K562 (cell line): ENCODE measurements around the gene RETREG2. TPM values are rescaled to one million over a fixed set of nuclear protein-coding genes. Genes with fewer than 3 reads are reported as not detected.

Experiments used
- ATAC-seq: fragments of 200-7000 bp; cut with Tn5 transposase; 3 replicates; pipeline ENCODE4 v1.9.1; 2020; ENCODE audit warnings: moderate library complexity
- BruUV-seq: library from RNA; stranded (reverse); fragments of 400-500 nt; replicated peaks from 2 replicates; lab custom pipeline; 2021; lab: Mats Ljungman, UMichigan
- CTCF ChIA-PET: fragments of 300-600 bp; formaldehyde crosslinking; extraction: SDS; loops from one replicate; lab custom pipeline; 2021; ENCODE audit warnings: low intra/inter-chr PET ratio; lab: Yijun Ruan, JAX
- POLR2A ChIA-PET: fragments of 300-600, 350-650 bp; sonication (Branson Sonifier 250); formaldehyde crosslinking; extraction: SDS; loops from one replicate; lab custom pipeline; 2021; ENCODE audit warnings: antibody characterized with exemption, inconsistent platforms; lab: Yijun Ruan, JAX
- DNase-seq, 4 experiments: peaks; one replicate each; pipeline versions ENCODE4 v3.0.0 to v3.0.0-alpha.2; 2011 to 2018; ENCODE audit warnings: low spot score in 3 of 4, mixed read lengths in 3 of 4; ENCODE audit errors: extremely low read depth in 1 of 4
- FAIRE-seq: peaks from 2 replicates; lab custom pipeline; 2011; peaks lifted over from hg19 to GRCh38; lab: Jason Lieb, UNC
- H2AFZ ChIP-seq: 2 replicates; pipeline ENCODE4 v1.6.0; 2011; ENCODE audit warnings: low read depth, low read length, control low read depth, inconsistent platforms
- H3K27ac ChIP-seq: fragments of 200-600 bp; 3 replicates; pipeline ENCODE4 v1.8.0; 2011; ENCODE audit warnings: low read depth, mild to moderate bottlenecking, control low read depth, inconsistent platforms, low read length, moderate library complexity, mixed read lengths; ENCODE audit errors: extremely low read depth
- H3K27me3 ChIP-seq, 2 experiments: fragments of 300-600 bp in 1 of 2; 2 replicates in 1 of 2; 3 replicates in 1 of 2; pipeline versions ENCODE4 v1.6.0 to v1.8.0; 2011; ENCODE audit warnings: inconsistent platforms in 2 of 2, low read length in 2 of 2, mild to moderate bottlenecking in 1 of 2, mixed read lengths in 1 of 2, moderate library complexity in 1 of 2; ENCODE audit not compliant: control insufficient read depth in 2 of 2, insufficient read depth in 2 of 2
- H3K36me3 ChIP-seq: fragments of 300-600 bp; 3 replicates; pipeline ENCODE4 v1.8.0; 2011; ENCODE audit warnings: mild to moderate bottlenecking, low read length, inconsistent platforms; ENCODE audit not compliant: control insufficient read depth, insufficient read depth
- H3K4me1 ChIP-seq, 2 experiments: fragments of 200-600 bp in 1 of 2; replicated peaks in 1 of 2; 2 replicates in 1 of 2; 3 replicates in 1 of 2; pipeline versions ENCODE4 v1.5.1 to v1.8.0; 2011; ENCODE audit warnings: inconsistent platforms in 2 of 2, low read length in 2 of 2, mild to moderate bottlenecking in 1 of 2, mixed read lengths in 1 of 2, moderate library complexity in 1 of 2; ENCODE audit not compliant: control insufficient read depth in 2 of 2, insufficient read depth in 2 of 2
- H3K4me2 ChIP-seq: 2 replicates; pipeline ENCODE4 v1.6.1; 2011; ENCODE audit warnings: low read length, control low read depth, inconsistent platforms, mixed read lengths; ENCODE audit not compliant: insufficient read depth
- H3K4me3 ChIP-seq: fragments of 200-600 bp; sonication (generic), shearing (Covaris generic); 2 replicates; pipeline ENCODE4 v1.5.1; 2016; ENCODE audit warnings: control low read depth, inconsistent platforms
- H3K79me2 ChIP-seq: fragments of 200-600 bp; 3 replicates; pipeline ENCODE4 v1.8.0; 2011; ENCODE audit warnings: low read length, inconsistent platforms; ENCODE audit not compliant: control insufficient read depth, insufficient read depth
- H3K9ac ChIP-seq, 2 experiments: 2 replicates each; pipeline versions ENCODE4 v1.6.0 to v1.6.1; 2011; ENCODE audit warnings: low read depth in 2 of 2, low read length in 2 of 2, control low read depth in 1 of 2, inconsistent platforms in 1 of 2, mild to moderate bottlenecking in 1 of 2, mixed read lengths in 1 of 2; ENCODE audit not compliant: insufficient read depth in 1 of 2
- H3K9me1 ChIP-seq: one replicate; pipeline ENCODE4 v1.6.0; 2011; ENCODE audit warnings: inconsistent platforms, mild to moderate bottlenecking, low read length, moderate library complexity; ENCODE audit not compliant: control insufficient read depth, insufficient read depth
- H3K9me3 ChIP-seq: replicated peaks from 2 replicates; pipeline ENCODE4 v1.5.1; 2011; ENCODE audit warnings: low read depth, low read length, inconsistent platforms; ENCODE audit not compliant: control insufficient read depth, insufficient read depth
- H4K20me1 ChIP-seq: replicated peaks from 2 replicates; pipeline ENCODE4 v1.6.1; 2011; ENCODE audit warnings: low read length, inconsistent platforms, mixed read lengths; ENCODE audit not compliant: control insufficient read depth, insufficient read depth
- HDAC3 ChIP-seq: fragments of 450-650 bp; IDR thresholded peaks from 2 replicates; pipeline ENCODE4 v1.6.1; 2018; ENCODE audit warnings: borderline replicate concordance, mild to moderate bottlenecking, moderate library complexity; ENCODE audit not compliant: partially characterized antibody
- PKNOX1 ChIP-seq: fragments of 450-650 bp; IDR thresholded peaks from 2 replicates; pipeline ENCODE4 v1.6.1; 2016
- SMAD4 ChIP-seq: fragments of 250-450 bp; sonication (Bioruptor Pico); conservative IDR thresholded peaks from 2 replicates; pipeline ENCODE4 v1.8.0; 2021; ENCODE audit warnings: inconsistent platforms, mild to moderate bottlenecking, moderate library complexity
- TAL1 ChIP-seq: fragments of 450-650 bp; IDR thresholded peaks from 2 replicates; pipeline ENCODE4 v1.6.1; 2016; ENCODE audit warnings: mild to moderate bottlenecking
- ZNF668 ChIP-seq: fragments of 250-450 bp; sonication (Bioruptor Pico); IDR thresholded peaks from 2 replicates; pipeline ENCODE4 v1.8.0; 2022; ENCODE audit warnings: mild to moderate bottlenecking, inconsistent platforms
- WGBS: fragments of 100-300 bp; shearing (Covaris generic); methylation state at CpG from one replicate; pipeline ENCODE4 v1.1.6; 2016; ENCODE audit warnings: low coverage, mixed read lengths; ENCODE audit not compliant: insufficient coverage; ENCODE audit errors: missing lambda C conversion rate; 5-methylcytosine and 5-hydroxymethylcytosine counted together
- in situ Hi-C: fragments of 300-500 bp; cut with MboI; formaldehyde crosslinking; loops from 4 replicates; pipeline ENCODE4 v1.15.0; 2018; ENCODE audit warnings: inconsistent platforms, mixed read lengths
- intact Hi-C: fragments of 100-400 bp; cut with micrococcal nuclease; formaldehyde crosslinking; loops from 2 replicates; pipeline ENCODE4 v1.14.2; 2022
- polyA plus RNA-seq, 8 experiments: library from polyadenylated mRNA; depleted of rRNA in 4 of 8; stranded (reverse) in 5 of 8; unstranded in 3 of 8; fragments of >200 nt; fragmentation: Nextera tagmentation in 2 of 8; fragmentation: Illumina TruSeq in 1 of 8; extraction: Ambion mirVana in 2 of 8; extraction: Trizol in 1 of 8; gene quantifications; 2 replicates each; pipeline versions ENCODE4 v1.2.1 to v1.2.3, GENCODE V29; 2011 to 2014; ENCODE audit warnings: inconsistent platforms in 1 of 8, missing spikeins in 1 of 8
- total RNA-seq, 7 experiments: library from RNA; depleted of rRNA in 6 of 7; stranded (reverse); fragments of >200 nt in 6 of 7; fragmentation: Illumina TruSeq in 2 of 7; extraction: Trizol in 2 of 7; gene quantifications; 2 replicates each; pipeline versions ENCODE4 v1.2.1 to v1.2.3, GENCODE V29; 2011 to 2021; ENCODE audit warnings: low replicate concordance in 1 of 7
- TF ChIP-seq, protein P1 (sequence below), 2 experiments: fragments of 200-800 bp in 1 of 2; sonication (Bioruptor generic) in 1 of 2; sonication (generic) in 1 of 2; formaldehyde crosslinking in 1 of 2; IDR thresholded peaks in 1 of 2; conservative IDR thresholded peaks in 1 of 2; 2 replicates each; pipeline versions ENCODE4 v1.5.0 to v1.6.1; 2016 to 2020; ENCODE audit warnings: missing compliant biosample characterization in 1 of 2, missing genetic modification characterization in 1 of 2, missing genetic modification reagents in 1 of 2

RETREG2 gene
- total and polyA plus RNA-seq, 9 of the 15 experiments (the other 6 are each of a cell fraction or from before 2014, with no cell fraction given), result 4.9 to 40.1 (median 19.2) TPM

DNA sequence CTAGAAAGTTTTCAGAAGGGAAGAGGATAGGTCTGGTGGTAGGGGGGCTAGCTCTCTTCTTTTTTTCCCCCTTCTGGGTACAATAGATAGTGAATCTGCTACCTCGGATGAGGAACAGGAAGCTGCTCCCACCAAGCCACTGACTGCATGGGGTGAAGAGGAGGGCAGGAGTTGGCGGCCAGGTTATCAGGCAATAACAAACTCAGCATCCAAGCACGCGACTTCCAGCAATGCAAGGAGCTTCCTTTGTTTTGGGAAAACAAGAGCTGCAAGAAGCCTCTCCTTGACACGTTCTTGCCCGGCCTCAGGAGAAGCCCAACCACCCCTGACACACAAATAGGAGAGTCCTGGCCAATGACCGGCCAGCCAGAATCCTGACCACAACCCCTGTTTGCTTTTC is 49.7 kb upstream of the RETREG2 start (continued):
- no peak for TF ChIP-seq SMAD4 (CRISPR knock-in tag)
- no peak for TF ChIP-seq ZNF668
- TF ChIP-seq TAL1, result 0 out of 2 replicates have a peak, but pooled peaks have one; percentile 4
- no peak for TF ChIP-seq HDAC3

DNA sequence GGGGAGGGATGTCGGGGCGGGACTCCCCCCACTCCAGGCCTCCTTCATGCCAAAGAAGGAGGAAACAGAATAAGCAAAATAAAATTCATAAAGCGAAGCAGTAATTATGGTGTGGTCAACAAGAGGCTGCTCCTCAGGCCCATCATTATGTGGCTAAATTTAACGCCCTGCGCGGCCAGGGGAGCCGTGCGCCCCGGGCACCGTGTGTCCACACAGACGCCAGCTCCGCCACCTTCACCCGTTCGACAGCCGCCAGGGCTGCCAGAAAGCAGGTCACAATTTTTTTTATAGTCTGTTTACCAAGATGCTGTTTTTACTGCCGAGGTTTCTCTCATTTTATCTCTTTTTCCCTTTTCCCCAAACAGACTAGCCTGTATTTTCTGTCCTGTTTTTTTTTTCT is 48.5 kb upstream of the RETREG2 start:
- FAIRE-seq (no peak), ATAC-seq (no peak), DNase-seq (no peak)
- H4K20me1 ChIP-seq, result no peaks in the 10 kb centered on the region
- in situ Hi-C loops (no loop called here), intact Hi-C loops (no loop called here)
- TF ChIP-seq, protein P1, sequence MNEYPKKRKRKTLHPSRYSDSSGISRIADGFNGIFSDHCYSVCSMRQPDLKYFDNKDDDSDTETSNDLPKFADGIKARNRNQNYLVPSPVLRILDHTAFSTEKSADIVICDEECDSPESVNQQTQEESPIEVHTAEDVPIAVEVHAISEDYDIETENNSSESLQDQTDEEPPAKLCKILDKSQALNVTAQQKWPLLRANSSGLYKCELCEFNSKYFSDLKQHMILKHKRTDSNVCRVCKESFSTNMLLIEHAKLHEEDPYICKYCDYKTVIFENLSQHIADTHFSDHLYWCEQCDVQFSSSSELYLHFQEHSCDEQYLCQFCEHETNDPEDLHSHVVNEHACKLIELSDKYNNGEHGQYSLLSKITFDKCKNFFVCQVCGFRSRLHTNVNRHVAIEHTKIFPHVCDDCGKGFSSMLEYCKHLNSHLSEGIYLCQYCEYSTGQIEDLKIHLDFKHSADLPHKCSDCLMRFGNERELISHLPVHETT (CRISPR knock-in tag; conservative IDR thresholded peaks at IDR 0.05 in 1 of 2, IDR thresholded peaks at IDR 0.05 in 1 of 2), result no peak
- no peak for TF ChIP-seq PKNOX1
- no peak overlapping the region for H3K27ac ChIP-seq
- no peaks in the 10 kb centered on the region for H3K9me3 ChIP-seq
- peaks cover 17 to 26% of the 10 kb centered on the region in 2 experiments for H3K4me1 ChIP-seq
- ChIA-PET POLR2A (no interaction called here), CTCF (no interaction called here)
- no TSS peak for BruUV-seq
- no peaks in the 10 kb centered on the region for H3K27me3 ChIP-seq
- peaks cover 3% of the 10 kb centered on the region for H3K9me1 ChIP-seq
- no peak overlapping the region for H3K4me3 ChIP-seq
- H3K4me2 ChIP-seq, result no peak overlapping the region
- no peak overlapping the region for H3K9ac ChIP-seq
- H3K79me2 ChIP-seq, result no peaks in the 10 kb centered on the region
- H2AFZ ChIP-seq, result no peak overlapping the region
- H3K36me3 ChIP-seq, result no peaks in the 10 kb centered on the region
- WGBS, result 94% methylated on average over 3 of the region's 16 CpGs
